HepG2 (cell line): ENCODE data around the gene GTF2A2. TPM values are rescaled to one million over a fixed set of nuclear protein-coding genes. Genes with fewer than 3 reads are reported as not detected.

Experiments used
- AKNA ChIP-seq: sonication (generic); formaldehyde crosslinking; IDR thresholded peaks from 2 replicates; pipeline ENCODE4 v1.4.0; 2020; ENCODE audit warnings: missing genetic modification reagents, borderline replicate concordance
- CEBPZ ChIP-seq: IDR thresholded peaks from 2 replicates; pipeline ENCODE4 v1.6.1; 2012; ENCODE audit warnings: low read length, improper control_type of control experiment
- GZF1 ChIP-seq: sonication (generic); formaldehyde crosslinking; IDR thresholded peaks from 2 replicates; pipeline ENCODE4 v1.5.1; 2020; ENCODE audit warnings: mild to moderate bottlenecking, missing genetic modification reagents
- NCOR1 ChIP-seq: fragments of 200-600 bp; sonication (generic); IDR thresholded peaks from 2 replicates; pipeline ENCODE4 v1.7.0; 2017; ENCODE audit warnings: antibody characterized with exemption, low read length, borderline replicate concordance
- PRDM10 ChIP-seq: sonication (generic); formaldehyde crosslinking; IDR thresholded peaks from 2 replicates; pipeline ENCODE4 v1.4.0; 2020; ENCODE audit warnings: low read depth, missing genetic modification reagents
- RXRA ChIP-seq: sonication (generic); formaldehyde crosslinking; IDR thresholded peaks from 2 replicates; pipeline ENCODE4 v1.5.1; 2020; ENCODE audit warnings: missing genetic modification reagents
- ZBTB44 ChIP-seq: sonication (generic); formaldehyde crosslinking; IDR thresholded peaks from 2 replicates; pipeline ENCODE4 v1.4.0; 2020; ENCODE audit warnings: missing genetic modification reagents
- ZNF225 ChIP-seq: sonication (generic); formaldehyde crosslinking; IDR thresholded peaks from 2 replicates; pipeline ENCODE4 v1.4.0; 2020; ENCODE audit warnings: mild to moderate bottlenecking, missing genetic modification reagents
- ZNF510 ChIP-seq: sonication (generic); formaldehyde crosslinking; IDR thresholded peaks from 2 replicates; pipeline ENCODE4 v1.4.0; 2020; ENCODE audit warnings: low read depth, mild to moderate bottlenecking, missing genetic modification reagents
- ZSCAN20 ChIP-seq: sonication (generic); formaldehyde crosslinking; IDR thresholded peaks from 2 replicates; pipeline ENCODE4 v1.4.0; 2020; ENCODE audit warnings: missing genetic modification reagents, mild to moderate bottlenecking, borderline replicate concordance
- polyA plus RNA-seq, 8 experiments: library from polyadenylated mRNA; depleted of rRNA in 3 of 8; stranded (reverse) in 7 of 8; unstranded in 1 of 8; fragments of >200 nt; fragmentation: Illumina TruSeq in 4 of 8; extraction: Trizol in 4 of 8; gene quantifications; 2 replicates each; pipeline versions ENCODE4 v1.2.1 to v1.2.3, GENCODE V29; 2011 to 2016; ENCODE audit warnings: low read depth in 4 of 8, missing spikeins in 1 of 8, mixed read lengths in 1 of 8; ENCODE audit not compliant: insufficient read depth in 1 of 8
- total RNA-seq, 5 experiments: library from RNA; depleted of rRNA; stranded (reverse); fragments of >200 nt; fragmentation: Illumina TruSeq; extraction: Trizol; gene quantifications; 2 replicates each; pipeline ENCODE4 v1.2.3, GENCODE V29; 2016; ENCODE audit warnings: low read depth in 1 of 5
- TF ChIP-seq, protein P1 (sequence below): sonication (generic); formaldehyde crosslinking; IDR thresholded peaks from 2 replicates; pipeline ENCODE4 v1.4.0; 2020; ENCODE audit warnings: low read depth, mild to moderate bottlenecking, missing genetic modification reagents
- TF ChIP-seq, protein P2 (sequence below): sonication (generic); formaldehyde crosslinking; IDR thresholded peaks from 2 replicates; pipeline ENCODE4 v1.4.0; 2020; ENCODE audit warnings: missing genetic modification reagents

The GTF2A2 gene
- total and polyA plus RNA-seq, 2 of the 13 experiments (the other 11 are each of a cell fraction or from before 2014, with no cell fraction given), result 24.4 to 106 TPM

DNA sequence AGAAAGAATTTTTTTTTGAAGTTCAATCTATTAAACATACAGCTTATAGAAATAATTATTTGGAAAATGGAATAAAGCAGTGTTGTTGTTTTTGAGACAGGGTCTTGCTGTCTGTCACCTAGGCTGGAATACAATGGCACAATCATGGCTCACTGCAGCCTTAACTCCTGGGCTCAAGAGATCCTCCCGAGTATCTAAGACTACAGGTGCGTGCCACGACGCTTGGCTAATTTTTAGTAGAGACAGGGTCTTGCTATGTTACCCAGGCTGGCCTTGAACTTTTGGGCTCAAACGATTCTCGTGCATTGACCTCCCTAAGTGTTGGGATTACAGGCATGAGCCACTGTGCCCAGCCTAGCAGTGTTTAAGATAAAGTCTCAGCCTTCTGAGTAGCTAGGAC lies 23.0 kb upstream of the GTF2A2 start (continued):
- no peak for TF ChIP-seq ZBTB44 (CRISPR knock-in tag)
- TF ChIP-seq, protein P1, sequence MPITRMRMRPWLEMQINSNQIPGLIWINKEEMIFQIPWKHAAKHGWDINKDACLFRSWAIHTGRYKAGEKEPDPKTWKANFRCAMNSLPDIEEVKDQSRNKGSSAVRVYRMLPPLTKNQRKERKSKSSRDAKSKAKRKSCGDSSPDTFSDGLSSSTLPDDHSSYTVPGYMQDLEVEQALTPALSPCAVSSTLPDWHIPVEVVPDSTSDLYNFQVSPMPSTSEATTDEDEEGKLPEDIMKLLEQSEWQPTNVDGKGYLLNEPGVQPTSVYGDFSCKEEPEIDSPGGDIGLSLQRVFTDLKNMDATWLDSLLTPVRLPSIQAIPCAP, result no peak
- TF ChIP-seq ZNF510 (CRISPR knock-in tag), result no peak
- TF ChIP-seq GZF1 (CRISPR knock-in tag), result no peak
- no peak for TF ChIP-seq CEBPZ
- no peak for TF ChIP-seq NCOR1
- no peak for TF ChIP-seq ZSCAN20 (CRISPR knock-in tag)
- TF ChIP-seq, protein P2, sequence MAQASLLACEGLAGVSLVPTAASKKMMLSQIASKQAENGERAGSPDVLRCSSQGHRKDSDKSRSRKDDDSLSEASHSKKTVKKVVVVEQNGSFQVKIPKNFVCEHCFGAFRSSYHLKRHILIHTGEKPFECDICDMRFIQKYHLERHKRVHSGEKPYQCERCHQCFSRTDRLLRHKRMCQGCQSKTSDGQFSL (CRISPR knock-in tag), result no peak
- no peak for TF ChIP-seq ZNF225 (CRISPR knock-in tag)
- TF ChIP-seq PRDM10 (CRISPR knock-in tag), result no peak
- no peak for TF ChIP-seq RXRA (CRISPR knock-in tag)
- TF ChIP-seq AKNA (CRISPR knock-in tag), result no peak
- TF ChIP-seq, all 625 proteins: peak for 0
